ENCODE measurements around the gene DHRS2.

Gene DHRS2

GRCh38 chr14:23621204-23621931 is 14.8 kb upstream of the DHRS2 start:
- no peak overlapping the region for H2BK120ac ChIP-seq (ENCODE audit: low read depth, low read length)
- no peak overlapping the region for H3K18ac ChIP-seq (ENCODE audit: low read depth in 1 of 2, low read length in 2 of 2)
- no peak overlapping the region for H3K4me2 ChIP-seq (ENCODE audit: low read length, poor library complexity, severe bottlenecking)
- no peak overlapping the region for H3K4me3 ChIP-seq (ENCODE audit: insufficient read depth in 1 of 2, low read depth in 1 of 2, low read length in 2 of 2)
- no peak overlapping the region for H2BK12ac ChIP-seq (ENCODE audit: low read length in 2 of 2)
- H3K79me1 ChIP-seq (replicated peaks; ENCODE audit: low read length, poor library complexity, severe bottlenecking), result no peaks in the 10 kb centered on the region
- H2BK5ac ChIP-seq (ENCODE audit: low read depth, low read length, poor library complexity, severe bottlenecking), result no peak overlapping the region
- H3K23ac ChIP-seq (ENCODE audit: low read length in 2 of 2), result no peak overlapping the region
- H3K27me3 ChIP-seq (ENCODE audit: control insufficient read depth in 1 of 2, insufficient read depth in 1 of 2, low read length in 2 of 2), result peaks cover 0 to 19% of the 10 kb centered on the region in 2 experiments
- no peak overlapping the region for H2AK5ac ChIP-seq (ENCODE audit: low read length, severe bottlenecking)
- peaks cover 34% of the 10 kb centered on the region for H3K9me3 ChIP-seq (ENCODE audit: control insufficient read depth, low read length)
- H3K36me3 ChIP-seq (ENCODE audit: control insufficient read depth in 1 of 2, insufficient read depth in 2 of 2, low read depth in 1 of 2, low read length in 2 of 2), result no peaks in the 10 kb centered on the region
- no peak overlapping the region for H2BK15ac ChIP-seq (ENCODE audit: low read depth, poor library complexity, severe bottlenecking)
- H3K14ac ChIP-seq (ENCODE audit: low read length in 2 of 2), result no peak overlapping the region
- H3K4me1 ChIP-seq (ENCODE audit: control insufficient read depth, insufficient read depth, low read depth, low read length), result no peaks in the 10 kb centered on the region
- no peak overlapping the region for H3K4ac ChIP-seq (ENCODE audit: low read depth in 1 of 2, low read length in 2 of 2)
- H2AFZ ChIP-seq (ENCODE audit: low read depth, low read length), result no peak overlapping the region
- H3K27ac ChIP-seq (ENCODE audit: low read length, poor library complexity, severe bottlenecking), result no peak overlapping the region
- H4K91ac ChIP-seq (ENCODE audit: low read length), result no peak overlapping the region
- H3K9ac ChIP-seq (ENCODE audit: low read length), result no peak overlapping the region
- H4K8ac ChIP-seq (ENCODE audit: low read length), result no peak overlapping the region
- DNase-seq, result no peak
- WGBS, result 49% methylated on average over 6 of the region's 6 CpGs

DNA sequence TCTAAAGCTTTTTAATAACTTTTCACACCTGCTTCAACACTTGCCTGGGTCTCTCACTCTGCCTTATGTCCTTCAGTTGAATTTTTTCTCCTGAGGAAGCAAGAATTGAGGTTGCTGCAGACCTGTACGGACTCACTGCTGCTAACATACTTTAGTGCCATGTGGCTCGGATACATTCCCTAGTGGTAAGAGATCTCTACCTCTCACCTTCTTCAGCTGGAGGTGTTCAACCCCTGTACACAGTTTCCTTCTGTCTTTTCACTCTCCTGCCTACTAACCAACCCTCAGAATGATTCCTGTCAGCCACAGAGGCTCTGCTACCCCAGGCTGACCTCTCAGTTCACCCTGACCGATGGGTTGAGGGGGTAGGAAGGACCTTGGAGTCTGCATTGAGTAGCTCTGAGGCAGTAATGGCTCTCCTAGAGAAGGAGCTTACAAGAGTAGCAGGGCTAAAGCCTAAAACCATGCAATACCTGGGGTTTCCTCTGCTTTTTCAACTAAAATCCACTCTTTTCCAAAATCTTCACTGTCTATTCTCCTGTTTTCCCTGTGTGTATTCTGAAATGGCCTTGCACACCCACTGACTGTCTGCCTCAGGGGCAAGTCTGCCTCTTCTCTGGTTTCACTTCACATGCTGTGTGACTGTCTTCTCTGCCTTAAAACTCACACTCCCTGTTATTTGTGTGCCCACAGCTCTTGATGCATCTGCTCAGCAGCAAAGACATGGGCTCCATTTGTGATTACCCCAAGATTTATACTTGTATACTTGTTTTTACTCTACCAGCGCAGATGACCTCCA is 14.0 kb upstream of the DHRS2 start:
- Histone ChIP-seq H3K4ac (ENCODE audit: low read depth in 1 of 2, low read length in 2 of 2) (no peak overlapping the region), H3K18ac (ENCODE audit: low read depth in 1 of 2, low read length in 2 of 2) (no peak overlapping the region), H3K14ac (ENCODE audit: low read length in 2 of 2) (no peak overlapping the region), H2BK5ac (ENCODE audit: low read depth, low read length, poor library complexity, severe bottlenecking) (no peak overlapping the region), H3K9ac (ENCODE audit: low read length) (no peak overlapping the region), H3K4me1 (ENCODE audit: control insufficient read depth, insufficient read depth, low read depth, low read length) (no peaks in the 10 kb centered on the region), H2BK12ac (ENCODE audit: low read length in 2 of 2) (no peak overlapping the region), H3K27me3 (ENCODE audit: control insufficient read depth in 1 of 2, insufficient read depth in 1 of 2, low read length in 2 of 2) (peaks cover 0 to 19% of the 10 kb centered on the region in 2 experiments), H2AFZ (ENCODE audit: low read depth, low read length) (no peak overlapping the region), H3K23ac (ENCODE audit: low read length in 2 of 2) (no peak overlapping the region), H3K27ac (ENCODE audit: low read length, poor library complexity, severe bottlenecking) (no peak overlapping the region), H3K4me2 (ENCODE audit: low read length, poor library complexity, severe bottlenecking) (no peak overlapping the region), H3K79me1 (replicated peaks; ENCODE audit: low read length, poor library complexity, severe bottlenecking) (no peaks in the 10 kb centered on the region), H2AK5ac (ENCODE audit: low read length, severe bottlenecking) (no peak overlapping the region), H3K36me3 (ENCODE audit: control insufficient read depth in 1 of 2, insufficient read depth in 2 of 2, low read depth in 1 of 2, low read length in 2 of 2) (no peaks in the 10 kb centered on the region), H2BK15ac (ENCODE audit: low read depth, poor library complexity, severe bottlenecking) (no peak overlapping the region), H2BK120ac (ENCODE audit: low read depth, low read length) (no peak overlapping the region), H4K91ac (ENCODE audit: low read length) (no peak overlapping the region), H3K4me3 (ENCODE audit: insufficient read depth in 1 of 2, low read depth in 1 of 2, low read length in 2 of 2) (no peak overlapping the region), H3K9me3 (ENCODE audit: control insufficient read depth, low read length) (peaks cover 36% of the 10 kb centered on the region), H4K8ac (ENCODE audit: low read length) (no peak overlapping the region)
- WGBS, result 35% methylated on average over 4 of the region's 4 CpGs
- no peak for DNase-seq

GRCh38 chr14:23622990-23623389 is 13.2 kb upstream of the DHRS2 start:
- Histone ChIP-seq H2BK15ac (ENCODE audit: low read depth, poor library complexity, severe bottlenecking) (no peak overlapping the region), H3K36me3 (ENCODE audit: control insufficient read depth in 1 of 2, insufficient read depth in 2 of 2, low read depth in 1 of 2, low read length in 2 of 2) (no peaks in the 10 kb centered on the region), H2BK120ac (ENCODE audit: low read depth, low read length) (no peak overlapping the region), H3K9ac (ENCODE audit: low read length) (no peak overlapping the region), H4K8ac (ENCODE audit: low read length) (no peak overlapping the region), H3K79me1 (replicated peaks; ENCODE audit: low read length, poor library complexity, severe bottlenecking) (no peaks in the 10 kb centered on the region), H2AFZ (ENCODE audit: low read depth, low read length) (no peak overlapping the region), H3K4me1 (ENCODE audit: control insufficient read depth, insufficient read depth, low read depth, low read length) (no peaks in the 10 kb centered on the region), H4K91ac (ENCODE audit: low read length) (no peak overlapping the region), H3K9me3 (ENCODE audit: control insufficient read depth, low read length) (peaks cover 36% of the 10 kb centered on the region), H2BK5ac (ENCODE audit: low read depth, low read length, poor library complexity, severe bottlenecking) (no peak overlapping the region), H3K4me3 (ENCODE audit: insufficient read depth in 1 of 2, low read depth in 1 of 2, low read length in 2 of 2) (no peak overlapping the region), H3K4me2 (ENCODE audit: low read length, poor library complexity, severe bottlenecking) (no peak overlapping the region), H3K18ac (ENCODE audit: low read depth in 1 of 2, low read length in 2 of 2) (no peak overlapping the region), H3K14ac (ENCODE audit: low read length in 2 of 2) (no peak overlapping the region), H2BK12ac (ENCODE audit: low read length in 2 of 2) (no peak overlapping the region), H3K27ac (ENCODE audit: low read length, poor library complexity, severe bottlenecking) (no peak overlapping the region), H3K27me3 (ENCODE audit: control insufficient read depth in 1 of 2, insufficient read depth in 1 of 2, low read length in 2 of 2) (peaks cover 0 to 12% of the 10 kb centered on the region in 2 experiments), H2AK5ac (ENCODE audit: low read length, severe bottlenecking) (no peak overlapping the region), H3K4ac (ENCODE audit: low read depth in 1 of 2, low read length in 2 of 2) (no peak overlapping the region), H3K23ac (ENCODE audit: low read length in 2 of 2) (no peak overlapping the region)
- no peak for DNase-seq
- 69% methylated on average over 3 of the region's 4 CpGs for WGBS

GRCh38 chr14:23623962-23624361 is 12.2 kb upstream of the DHRS2 start:
- Histone ChIP-seq H3K27me3 (ENCODE audit: control insufficient read depth in 1 of 2, insufficient read depth in 1 of 2, low read length in 2 of 2) (peaks cover 0 to 10% of the 10 kb centered on the region in 2 experiments), H2BK120ac (ENCODE audit: low read depth, low read length) (no peak overlapping the region), H2AFZ (ENCODE audit: low read depth, low read length) (no peak overlapping the region), H4K8ac (ENCODE audit: low read length) (no peak overlapping the region), H3K9me3 (ENCODE audit: control insufficient read depth, low read length) (peaks cover 36% of the 10 kb centered on the region), H3K4me1 (ENCODE audit: control insufficient read depth, insufficient read depth, low read depth, low read length) (no peaks in the 10 kb centered on the region), H3K4me2 (ENCODE audit: low read length, poor library complexity, severe bottlenecking) (no peak overlapping the region), H3K23ac (ENCODE audit: low read length in 2 of 2) (no peak overlapping the region), H2AK5ac (ENCODE audit: low read length, severe bottlenecking) (no peak overlapping the region), H3K27ac (ENCODE audit: low read length, poor library complexity, severe bottlenecking) (no peak overlapping the region), H3K79me1 (replicated peaks; ENCODE audit: low read length, poor library complexity, severe bottlenecking) (no peaks in the 10 kb centered on the region), H3K4ac (ENCODE audit: low read depth in 1 of 2, low read length in 2 of 2) (no peak overlapping the region), H3K36me3 (ENCODE audit: control insufficient read depth in 1 of 2, insufficient read depth in 2 of 2, low read depth in 1 of 2, low read length in 2 of 2) (no peaks in the 10 kb centered on the region), H2BK15ac (ENCODE audit: low read depth, poor library complexity, severe bottlenecking) (no peak overlapping the region), H3K9ac (ENCODE audit: low read length) (no peak overlapping the region), H3K14ac (ENCODE audit: low read length in 2 of 2) (no peak overlapping the region), H4K91ac (ENCODE audit: low read length) (no peak overlapping the region), H3K18ac (ENCODE audit: low read depth in 1 of 2, low read length in 2 of 2) (no peak overlapping the region), H3K4me3 (ENCODE audit: insufficient read depth in 1 of 2, low read depth in 1 of 2, low read length in 2 of 2) (no peak overlapping the region), H2BK5ac (ENCODE audit: low read depth, low read length, poor library complexity, severe bottlenecking) (no peak overlapping the region), H2BK12ac (ENCODE audit: low read length in 2 of 2) (no peak overlapping the region)
- DNase-seq, result no peak

Measured in mesenchymal stem cell (in vitro differentiated cells and primary cell).